GM10266 (cell line): ENCODE results near the gene MAJIN.

ENCODE experiments used
- DNase-seq: peaks from one replicate; pipeline ENCODE4 v3.0.0; 2012; ENCODE audit errors: extremely low spot score
- CTCF ChIP-seq: IDR thresholded peaks from 2 replicates; pipeline ENCODE4 v1.5.1; 2012; ENCODE audit warnings: mild to moderate bottlenecking, low read depth; ENCODE audit not compliant: control insufficient read depth, insufficient read depth; ENCODE audit errors: missing control alignments

Gene MAJIN

DNA sequence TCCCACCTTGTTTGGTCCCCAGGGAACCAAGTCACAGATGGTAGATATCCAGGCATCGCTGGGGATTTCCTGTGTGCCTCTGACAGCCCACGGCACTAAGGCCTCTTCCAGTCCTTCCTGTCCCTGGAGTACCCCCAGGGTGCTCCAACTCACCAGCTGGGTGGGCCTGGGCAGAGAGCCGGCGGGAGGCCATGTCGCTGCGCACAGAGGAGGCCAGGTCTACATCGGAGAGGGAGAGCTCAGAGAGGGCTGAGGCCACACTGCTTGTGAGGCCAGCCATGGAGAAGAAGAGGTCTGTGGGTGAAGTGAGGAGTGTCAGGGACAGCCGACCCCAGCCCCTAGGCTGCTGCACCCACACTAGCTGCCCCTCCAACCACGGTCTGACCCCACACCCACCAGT, 60.2 kb downstream of the MAJIN start:
- no peak for DNase-seq
- no peak for TF ChIP-seq CTCF

- no peak for TF ChIP-seq CTCF
- no peak for DNase-seq
Measured at GRCh38 chr11:64911142-64911541, 60.8 kb downstream of the MAJIN start.

DNA sequence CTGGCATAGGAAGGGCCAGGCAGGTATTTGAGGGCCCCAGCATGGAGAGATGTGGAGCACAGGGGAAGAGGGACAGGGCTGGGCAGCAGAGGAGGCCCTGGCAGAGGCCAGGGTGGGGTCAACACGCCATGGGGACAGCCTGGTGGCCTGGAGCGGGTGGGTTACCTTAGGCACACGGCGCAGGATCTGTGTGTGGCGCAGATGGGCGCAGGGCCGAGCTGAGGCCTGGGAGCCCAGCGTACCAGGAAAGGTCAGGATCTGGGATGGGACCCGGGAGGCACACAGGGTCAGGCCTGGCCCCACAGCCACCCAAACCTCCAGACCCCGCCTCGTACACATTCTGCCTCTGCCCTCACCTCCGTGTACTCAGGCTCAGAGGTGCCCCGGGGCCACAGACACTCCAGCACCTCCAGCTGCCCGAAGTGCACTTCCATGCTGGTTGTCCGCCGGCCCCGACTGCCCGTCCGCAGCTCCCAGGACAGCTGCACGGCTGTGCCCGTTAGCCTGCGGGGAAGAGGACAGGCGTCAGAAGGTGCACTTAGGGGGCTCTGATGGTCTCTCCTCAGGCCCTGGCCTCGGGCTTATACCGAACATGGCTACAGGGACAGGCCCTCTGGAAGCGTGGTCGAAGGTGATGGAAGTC, 61.3 kb downstream of the MAJIN start:
- no peak for DNase-seq
- no peak for TF ChIP-seq CTCF

DNA sequence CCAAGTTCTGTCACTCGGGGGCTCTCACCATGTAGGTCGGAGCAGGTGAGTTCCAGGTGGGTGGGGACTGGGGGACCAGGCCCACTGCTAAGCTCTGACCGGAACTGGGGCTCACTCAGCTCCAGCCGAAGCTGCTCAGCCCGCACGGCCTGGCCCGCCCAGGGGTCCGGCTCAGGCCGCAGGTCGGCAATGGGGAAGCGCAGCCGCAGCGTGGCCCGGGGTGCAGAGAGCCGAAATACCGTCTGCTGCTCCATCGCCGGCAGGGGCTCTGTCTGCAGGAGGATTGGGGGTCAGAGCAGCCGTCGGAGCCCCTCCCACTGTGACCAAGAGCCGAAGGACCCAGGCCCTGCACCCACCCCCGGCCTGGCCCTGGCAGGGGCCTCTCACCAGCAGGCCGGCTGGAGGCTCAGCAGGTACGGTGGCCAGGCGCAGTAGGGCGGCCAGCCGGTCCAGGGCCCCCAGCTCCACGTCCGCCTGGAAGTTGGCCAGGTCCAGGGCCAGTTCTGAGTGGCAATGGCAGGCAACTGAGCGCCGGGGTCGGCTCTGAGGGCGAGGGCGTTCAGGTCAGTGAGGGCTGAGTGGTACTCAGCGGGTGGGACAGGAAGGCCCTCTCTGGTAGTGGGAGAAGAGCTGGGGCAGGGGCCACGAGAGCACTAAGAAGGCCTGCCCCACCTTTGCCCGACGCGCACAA, 62.1 kb downstream of the MAJIN start:
- DNase-seq: no peak
- no peak for TF ChIP-seq CTCF

GRCh38 chr11:64908766-64909165, 63.1 kb downstream of the MAJIN start:
- no peak for DNase-seq
- no peak for TF ChIP-seq CTCF

GRCh38 chr11:64906314-64906635, 65.6 kb downstream of the MAJIN start:
- DNase-seq: no peak
- TF ChIP-seq CTCF: no peak

DNA sequence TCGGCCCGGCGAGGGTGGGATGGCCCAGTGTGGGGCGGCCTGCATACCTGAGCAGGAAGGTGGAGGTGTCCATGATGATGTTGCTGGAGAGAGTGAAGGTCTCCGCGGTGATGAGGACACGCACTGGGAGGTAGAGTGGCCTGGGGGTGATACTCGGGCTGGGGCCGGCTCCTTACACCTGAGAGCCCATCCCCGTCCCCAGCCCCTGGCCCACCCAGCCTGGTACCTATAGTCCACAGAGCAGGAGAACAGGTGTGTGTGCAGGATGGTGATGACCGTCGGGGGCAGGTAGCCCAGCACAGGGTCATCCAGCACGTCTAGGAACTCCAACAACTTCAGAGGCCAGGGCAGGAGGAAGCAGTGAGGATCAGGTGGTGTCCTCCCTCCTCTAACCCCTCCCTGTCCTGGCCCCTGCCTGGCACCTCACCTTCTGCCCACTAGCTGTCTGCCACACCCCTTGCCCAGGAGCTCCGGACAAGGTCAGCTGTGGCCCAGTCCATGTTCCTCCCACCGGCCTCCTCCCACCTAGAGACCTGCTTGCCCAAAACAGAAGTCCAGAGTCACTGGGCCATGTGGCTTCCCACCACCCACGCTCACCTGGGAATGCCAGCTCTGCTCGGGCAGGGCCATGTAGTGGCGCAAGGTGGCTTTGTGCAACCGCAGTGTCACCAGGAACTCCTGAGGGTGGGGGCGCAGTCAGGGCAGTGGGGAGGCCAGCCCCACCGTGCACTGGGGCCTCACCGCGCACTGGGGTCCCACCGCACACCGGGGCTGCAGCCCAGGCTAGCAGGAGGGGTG, 66.2 kb downstream of the MAJIN start:
- TF ChIP-seq CTCF: no peak

More for the DNA sequence above, 66.2 kb downstream of the MAJIN start:
- DNase-seq: no peak
